Measurements from ENCODE around the gene BCS1L.

BCS1L gene

DNA sequence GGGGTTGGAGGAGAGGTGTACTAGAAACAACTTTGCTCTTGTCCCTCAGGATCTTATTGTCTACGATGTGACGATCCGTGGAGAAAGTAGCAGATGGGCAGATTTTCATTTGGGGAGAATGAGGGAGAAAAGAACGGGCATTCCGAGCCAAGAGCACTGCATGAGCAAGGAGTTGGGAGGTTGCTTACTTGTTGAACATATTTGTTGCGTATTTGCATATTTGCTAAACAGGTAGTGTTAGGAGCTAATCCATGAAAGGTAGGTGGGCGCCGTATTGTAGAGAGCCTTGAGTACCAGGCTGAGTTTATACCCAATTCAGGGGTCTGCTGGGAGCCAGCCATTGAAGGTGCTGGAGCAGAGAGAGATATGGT is 490 bp downstream of the BCS1L start:
- DNase-seq (ENCODE audit: low read depth in 4 of 4, low spot score in 1 of 4), result no peak

DNA sequence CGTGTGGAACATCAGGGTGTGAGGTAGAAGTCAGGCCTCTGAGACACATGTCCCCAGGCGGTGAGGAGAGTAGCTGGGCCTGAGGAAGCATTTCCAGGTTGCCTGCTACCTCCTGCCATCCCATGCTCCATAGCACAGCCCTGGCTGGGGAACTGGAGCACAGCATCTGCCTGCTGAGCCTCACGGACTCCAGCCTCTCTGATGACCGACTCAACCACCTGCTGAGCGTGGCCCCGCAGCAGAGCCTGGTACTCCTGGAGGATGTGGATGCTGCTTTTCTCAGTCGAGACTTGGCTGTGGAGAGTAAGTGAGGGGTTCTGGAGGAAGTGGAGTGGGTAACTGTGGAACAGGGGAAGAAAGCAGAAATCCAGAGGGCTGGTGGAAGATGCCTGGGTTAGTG is 2.9 kb downstream of the BCS1L start:
- DNase-seq (ENCODE audit: low read depth in 4 of 4, low spot score in 1 of 4), result no peak

DNA sequence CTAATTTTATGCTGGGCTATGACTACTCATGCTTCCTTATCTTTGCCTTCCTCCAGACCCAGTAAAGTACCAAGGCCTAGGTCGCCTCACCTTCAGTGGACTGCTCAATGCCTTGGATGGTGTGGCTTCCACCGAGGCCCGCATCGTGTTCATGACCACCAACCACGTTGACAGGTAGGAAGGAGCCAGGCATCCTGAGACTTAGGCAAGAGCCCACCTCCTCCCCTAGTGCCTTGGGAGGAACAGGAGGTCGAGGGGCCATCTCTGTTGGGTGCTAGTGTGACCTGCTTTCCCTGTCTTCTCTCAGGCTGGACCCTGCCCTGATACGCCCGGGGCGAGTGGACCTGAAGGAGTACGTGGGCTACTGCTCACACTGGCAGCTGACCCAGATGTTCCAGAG is 3.3 kb downstream of the BCS1L start:
- DNase-seq (ENCODE audit: low read depth in 4 of 4, low spot score in 1 of 4), result no peak

DNA sequence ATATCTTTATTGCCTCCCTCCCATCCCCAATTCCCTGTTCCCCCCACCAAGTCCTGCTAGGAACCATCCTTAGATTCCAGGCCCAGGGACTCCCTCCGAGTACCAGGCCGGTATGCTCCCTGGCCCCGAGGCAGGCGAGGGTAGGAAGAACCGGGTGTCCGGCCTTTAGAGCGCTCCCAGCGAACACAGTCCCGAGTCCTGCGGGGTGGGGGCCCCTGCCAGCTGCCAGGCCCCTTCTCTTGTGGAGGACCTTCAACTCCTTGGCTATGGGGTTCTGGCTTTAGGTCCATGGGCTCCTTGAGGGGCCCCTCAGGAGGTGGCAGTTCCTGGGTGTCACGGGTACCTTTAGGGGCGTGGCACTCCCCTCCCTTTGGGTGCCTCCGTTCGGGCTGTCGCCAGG is 4.4 kb downstream of the BCS1L start:
- DNase-seq (ENCODE audit: low read depth in 4 of 4, low spot score in 1 of 4), result no peak

DNA sequence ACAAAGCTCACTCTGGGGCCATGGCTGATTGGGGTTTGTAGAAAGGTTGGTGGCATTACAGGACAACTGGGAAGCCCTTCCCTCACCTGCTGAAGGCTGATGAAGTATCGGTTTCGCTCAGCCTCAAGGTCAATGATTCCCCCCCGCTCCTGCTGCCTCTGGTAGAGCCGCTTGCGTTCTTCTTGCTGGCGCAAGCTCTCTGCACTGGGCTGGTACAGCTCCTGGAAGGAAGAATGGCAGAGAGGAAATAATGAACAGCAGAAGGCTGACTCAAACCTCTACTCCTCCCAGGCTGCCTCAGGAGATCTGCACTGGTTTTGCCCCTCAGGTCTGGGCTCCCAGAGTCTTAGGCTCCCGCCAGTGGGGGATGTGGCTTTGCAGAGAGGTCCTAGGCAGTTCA is 5.2 kb downstream of the BCS1L start:
- DNase-seq (ENCODE audit: low read depth in 4 of 4, low spot score in 1 of 4), result no peak

DNA sequence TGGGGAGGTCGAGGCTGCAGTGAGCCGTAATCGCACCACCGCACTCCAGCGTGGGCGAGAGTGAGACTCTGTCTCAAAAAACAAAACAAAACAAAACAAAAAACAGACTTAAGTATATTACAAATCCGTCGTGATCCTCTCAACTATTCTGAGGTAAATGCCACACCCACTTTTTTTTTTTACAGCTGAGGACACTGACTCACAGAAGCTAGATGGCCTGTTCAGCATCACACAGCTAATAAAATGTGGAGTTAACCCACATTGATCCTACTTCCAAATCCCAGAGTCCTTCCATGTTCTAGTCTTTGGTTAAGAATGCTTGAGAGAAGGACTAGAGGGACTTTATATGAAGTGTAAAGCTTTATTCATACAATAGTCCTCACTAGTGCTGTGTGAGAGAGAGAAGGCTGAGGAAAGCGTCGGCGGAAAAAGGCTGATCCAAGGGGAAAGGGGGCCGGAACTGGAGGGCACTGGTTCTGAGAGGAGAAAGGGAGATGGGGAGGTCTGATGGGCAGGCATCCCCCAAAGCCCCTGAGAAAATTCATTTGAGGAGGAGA is 11.7 kb downstream of the BCS1L start:
- no peak for DNase-seq (ENCODE audit: low read depth in 4 of 4, low spot score in 1 of 4)

DNA sequence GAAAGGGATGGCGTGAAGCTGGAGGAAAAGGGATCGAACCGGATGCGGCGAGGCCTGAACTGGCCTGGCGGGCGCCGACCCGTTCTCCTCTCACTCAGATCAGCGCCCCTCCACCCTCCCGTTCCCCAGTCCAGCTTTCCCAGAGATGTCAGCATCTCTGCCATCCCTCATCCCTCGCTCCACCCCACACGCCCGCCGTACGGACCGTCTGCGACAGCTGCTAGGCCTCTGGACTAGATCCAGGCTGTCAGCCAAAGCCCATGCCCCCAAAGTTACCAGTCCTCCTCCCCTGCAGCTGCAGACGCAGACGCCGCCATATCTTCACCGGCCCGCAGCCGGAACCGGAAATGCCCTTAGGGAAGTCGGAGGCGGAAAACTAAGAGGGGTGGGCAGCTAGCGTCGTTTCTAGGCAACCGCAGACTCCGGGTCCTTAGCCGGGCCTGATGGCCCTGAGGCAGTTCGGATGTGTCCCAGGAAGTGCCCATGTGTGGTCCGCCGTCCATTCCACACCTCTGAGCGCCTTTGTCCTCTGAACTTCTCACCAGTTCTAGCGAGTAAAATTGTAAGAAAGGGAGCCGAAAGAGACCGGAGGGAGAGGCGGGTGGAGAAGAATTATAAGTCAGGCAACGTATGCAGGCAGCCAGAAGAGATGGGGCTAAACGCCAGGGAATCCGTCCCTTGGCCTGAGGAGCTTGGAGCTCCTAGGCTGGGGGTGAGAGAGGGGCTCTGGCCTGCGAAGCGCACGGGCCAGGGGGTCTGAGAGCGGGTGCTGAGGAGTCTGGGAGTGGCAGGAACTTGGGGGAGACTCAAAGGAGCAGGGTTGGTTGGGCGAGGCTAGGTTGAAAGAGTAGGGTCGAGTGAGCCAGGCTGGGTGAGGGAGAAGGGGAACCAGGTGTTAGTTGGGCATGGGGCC is 12.4 kb downstream of the BCS1L start, which contains the start of the genes RNF25 and STK36:
Gene RNF25 (minus strand): TSS at position 349 of the 913 bp plus-strand sequence. CDS start 32 bp downstream, at position 317.
Gene STK36 (plus strand): TSS at position 433 of the 913 bp plus-strand sequence. CDS start 744 bp downstream, outside the sequence.
- DNase-seq (ENCODE audit: low read depth in 4 of 4, low spot score in 1 of 4), result peak; percentile 57 to 75 (median 65)

DNA sequence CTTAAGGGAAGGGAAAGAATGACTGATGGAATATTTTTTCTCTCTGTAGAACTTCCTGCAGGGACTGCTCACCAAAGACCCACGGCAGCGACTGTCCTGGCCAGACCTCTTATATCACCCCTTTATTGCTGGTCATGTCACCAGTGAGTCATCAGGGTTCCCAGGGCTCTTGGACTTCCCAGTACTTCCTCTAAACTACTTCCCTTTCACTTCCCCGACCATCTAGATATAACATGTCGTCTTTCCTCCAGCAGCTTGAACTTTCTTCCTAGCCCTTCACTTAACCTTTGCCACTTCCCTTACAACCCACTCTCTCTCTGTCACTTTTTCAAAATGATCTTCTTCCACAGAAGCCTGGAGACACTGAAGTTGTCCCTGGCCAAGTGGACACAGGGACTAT is 19.6 kb downstream of the BCS1L start:
- no peak for DNase-seq (ENCODE audit: low read depth in 4 of 4, low spot score in 1 of 4)

DNA sequence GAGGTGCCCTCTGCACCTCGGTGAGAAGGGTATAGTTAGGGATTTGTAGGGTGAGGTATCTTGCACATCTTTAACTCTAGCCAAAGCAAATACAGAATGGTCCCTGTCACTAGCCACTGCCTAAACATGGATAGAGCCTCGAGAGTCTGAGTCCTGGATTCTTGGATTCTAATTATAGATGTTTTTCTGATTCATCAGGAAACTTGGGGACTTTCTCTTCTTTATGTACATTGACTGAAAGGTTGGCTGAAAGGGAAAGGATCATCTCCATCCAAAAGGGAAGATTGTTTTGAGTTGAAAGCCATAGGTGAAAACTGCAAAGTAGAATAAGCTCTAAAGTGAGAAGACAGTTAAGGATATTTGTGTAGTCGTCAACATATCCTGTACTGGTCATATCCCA is 20.6 kb downstream of the BCS1L start:
- no peak for DNase-seq (ENCODE audit: low read depth in 4 of 4, low spot score in 1 of 4)

DNA sequence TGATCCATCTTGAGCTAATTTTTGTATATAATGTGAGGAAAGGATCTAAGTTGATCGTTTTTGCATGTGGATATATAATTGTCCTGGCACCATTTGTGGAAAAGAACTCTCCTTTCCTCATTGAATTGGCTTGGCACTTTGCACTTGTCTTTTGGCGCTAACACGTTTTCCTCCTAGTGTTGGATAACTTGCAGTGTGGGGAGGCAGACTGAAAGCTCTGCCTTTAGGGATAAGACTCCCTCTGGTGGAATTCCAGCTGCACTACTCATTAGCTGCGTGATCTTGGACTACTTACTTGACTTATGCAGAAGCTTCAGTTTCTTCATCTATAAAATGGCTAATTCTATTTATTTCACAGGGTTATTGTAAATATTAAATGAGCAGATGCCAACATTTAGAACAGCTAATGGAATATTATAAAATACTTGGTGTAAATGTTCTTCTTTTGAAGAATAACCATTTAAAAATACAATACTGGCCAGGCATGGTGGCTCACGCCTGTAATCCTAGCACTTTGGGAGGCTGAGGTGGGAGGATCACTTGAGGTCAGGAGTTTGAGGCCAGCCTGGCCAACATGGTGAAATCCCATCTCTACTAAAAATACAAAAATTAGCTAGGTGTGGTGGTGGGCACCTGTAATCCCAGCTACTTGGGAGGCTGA is 28.0 kb downstream of the BCS1L start:
- peak in 1 of 4 experiments; percentile 25 for DNase-seq (ENCODE audit: low read depth in 4 of 4, low spot score in 1 of 4)

DNA sequence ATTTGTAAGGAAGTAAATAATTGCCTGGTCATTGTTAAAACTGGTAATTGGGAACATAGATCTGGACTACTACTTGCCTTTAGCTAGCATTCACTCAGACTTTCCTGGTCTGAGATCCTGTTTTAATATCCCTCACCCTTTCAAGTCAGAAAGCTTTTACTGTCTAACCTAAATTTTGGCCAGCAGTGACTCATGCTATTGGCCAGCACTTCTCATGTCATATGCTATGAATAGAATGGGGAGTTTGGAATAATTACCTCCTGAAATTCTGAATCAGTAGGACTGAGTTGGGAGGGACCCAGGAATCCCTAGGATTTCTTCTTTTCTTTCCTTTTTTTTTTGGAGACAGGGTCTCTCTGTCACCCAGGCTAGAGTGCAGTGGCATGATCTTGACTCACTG is 31.8 kb downstream of the BCS1L start:
- no peak for DNase-seq (ENCODE audit: low read depth in 4 of 4, low spot score in 1 of 4)

DNA sequence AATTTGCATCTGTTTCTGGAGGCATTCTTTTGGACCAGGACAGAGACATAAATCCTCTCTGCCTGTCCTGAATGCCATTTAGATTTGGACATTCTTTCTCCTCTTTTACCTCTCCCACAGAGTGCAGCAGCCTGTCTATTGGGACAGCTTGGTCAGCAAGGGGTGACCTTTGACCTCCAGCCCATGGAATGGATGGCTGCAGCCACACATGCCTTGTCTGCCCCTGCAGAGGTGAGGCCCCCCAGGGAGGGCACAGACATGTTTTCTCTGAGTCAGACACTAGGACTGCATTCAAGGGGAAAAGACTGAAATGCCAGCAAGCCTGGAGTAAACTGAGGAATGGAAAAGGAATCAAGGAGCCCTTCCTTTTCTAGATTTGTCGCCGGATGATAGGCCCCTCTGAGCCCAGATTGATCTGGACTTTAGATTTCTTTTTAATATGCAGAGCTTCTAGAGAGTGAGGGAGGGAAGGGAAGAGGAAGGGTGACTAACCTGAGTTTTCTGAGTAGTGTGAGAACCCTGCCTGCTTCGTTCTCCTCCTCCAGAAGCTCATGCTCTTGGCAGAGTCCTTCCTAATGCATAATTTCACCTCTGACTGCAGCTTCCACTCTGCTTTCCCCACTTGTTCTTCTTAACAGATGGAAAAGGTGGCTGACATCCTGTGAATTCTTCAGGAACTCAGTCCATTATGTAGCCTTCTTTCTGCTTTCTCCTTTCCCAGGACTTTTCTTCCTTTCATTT is 35.1 kb downstream of the BCS1L start:
- DNase-seq (ENCODE audit: low read depth in 4 of 4, low spot score in 1 of 4), result no peak

DNA sequence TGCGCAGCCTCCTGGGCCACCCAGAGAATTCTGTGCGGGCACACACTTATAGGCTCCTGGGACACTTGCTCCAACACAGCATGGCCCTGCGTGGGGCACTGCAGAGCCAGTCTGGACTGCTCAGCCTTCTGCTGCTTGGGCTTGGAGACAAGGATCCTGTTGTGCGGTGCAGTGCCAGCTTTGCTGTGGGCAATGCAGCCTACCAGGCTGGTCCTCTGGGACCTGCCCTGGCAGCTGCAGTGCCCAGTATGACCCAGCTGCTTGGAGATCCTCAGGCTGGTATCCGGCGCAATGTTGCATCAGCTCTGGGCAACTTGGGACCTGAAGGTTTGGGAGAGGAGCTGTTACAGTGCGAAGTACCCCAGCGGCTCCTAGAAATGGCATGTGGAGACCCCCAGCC is 39.4 kb downstream of the BCS1L start:
- DNase-seq (ENCODE audit: low read depth in 4 of 4, low spot score in 1 of 4), result no peak

DNA sequence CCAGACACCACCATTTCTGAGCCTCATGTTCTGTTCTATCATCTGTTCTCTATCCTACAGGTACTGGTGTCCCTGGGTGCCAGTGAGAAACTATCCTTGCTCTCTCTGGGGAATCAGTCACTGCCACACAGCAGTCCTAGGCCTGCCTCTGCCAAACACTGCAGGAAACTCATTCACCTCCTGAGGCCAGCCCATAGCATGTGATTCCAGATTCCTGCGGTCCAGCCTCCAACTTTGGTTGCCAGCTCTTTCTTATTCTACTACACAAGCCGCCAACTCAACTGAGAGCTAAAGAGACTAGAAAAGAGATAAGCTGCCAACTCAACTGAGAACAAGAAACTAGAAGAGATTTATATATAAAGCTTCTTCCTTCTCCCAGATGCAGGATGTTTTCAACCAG is 42.3 kb downstream of the BCS1L start:
- no peak for DNase-seq (ENCODE audit: low read depth in 4 of 4, low spot score in 1 of 4)

DNA sequence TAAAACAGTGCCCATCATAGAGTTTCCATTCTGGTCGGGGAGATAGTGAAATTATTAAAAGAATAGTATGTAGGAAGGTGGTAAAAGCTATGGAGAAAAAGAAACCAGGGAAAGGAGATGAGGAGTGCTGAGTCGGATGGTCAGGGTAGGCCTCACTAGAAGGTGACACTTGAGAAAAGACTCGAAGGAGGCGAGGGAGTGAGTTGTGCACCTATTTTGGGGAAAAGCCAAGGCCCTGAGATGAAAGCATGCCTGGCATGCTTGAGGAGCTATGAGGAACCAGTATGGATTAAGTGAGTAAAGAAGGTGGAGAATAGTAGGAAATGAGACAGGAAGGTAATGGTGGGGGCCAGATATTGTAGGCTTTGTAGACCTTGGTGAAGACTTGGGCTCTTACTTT is 43.9 kb downstream of the BCS1L start:
- no peak for DNase-seq (ENCODE audit: low read depth in 4 of 4, low spot score in 1 of 4)

DNA sequence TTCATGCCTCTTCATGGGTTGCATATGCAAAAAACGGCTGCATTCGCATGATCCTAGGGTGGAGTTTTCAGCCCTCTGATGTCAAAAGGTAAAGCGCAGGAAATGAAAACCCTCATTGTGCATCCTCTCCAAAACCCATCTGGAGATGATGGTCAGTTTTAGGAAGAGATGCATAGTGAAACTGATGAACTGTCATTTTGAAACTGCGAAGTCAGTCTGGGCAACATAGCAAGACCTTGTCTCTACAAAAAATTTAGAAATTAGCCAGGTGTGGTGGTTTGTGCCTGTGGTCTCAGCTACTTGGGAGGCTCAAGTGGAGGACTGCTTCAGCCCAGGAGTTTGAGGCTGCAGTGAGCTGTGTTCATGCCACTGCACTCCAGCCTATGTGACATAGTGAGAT is 48.6 kb downstream of the BCS1L start:
- DNase-seq (ENCODE audit: low read depth in 4 of 4, low spot score in 1 of 4), result no peak

DNA sequence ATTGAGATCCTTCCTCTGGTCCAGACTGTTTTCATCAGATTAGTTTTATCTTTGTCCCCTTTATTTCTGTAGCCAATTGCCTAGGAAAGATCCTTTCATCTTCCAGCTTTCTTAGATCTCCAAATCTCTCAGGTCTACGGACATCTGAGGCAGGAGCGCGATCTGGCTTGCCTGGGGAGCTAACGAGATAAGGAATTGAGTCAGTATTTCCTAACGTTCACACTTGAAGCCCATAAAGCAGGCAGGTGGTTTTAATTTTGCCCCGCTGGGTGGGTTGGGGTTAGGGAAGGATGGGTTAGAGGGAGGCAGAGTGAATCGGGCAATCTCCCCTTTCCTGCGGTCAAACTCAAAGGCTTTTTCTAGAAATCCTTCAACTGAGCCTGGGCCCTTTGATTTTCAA is 50.4 kb downstream of the BCS1L start:
- no peak for DNase-seq (ENCODE audit: low read depth in 4 of 4, low spot score in 1 of 4)

DNA sequence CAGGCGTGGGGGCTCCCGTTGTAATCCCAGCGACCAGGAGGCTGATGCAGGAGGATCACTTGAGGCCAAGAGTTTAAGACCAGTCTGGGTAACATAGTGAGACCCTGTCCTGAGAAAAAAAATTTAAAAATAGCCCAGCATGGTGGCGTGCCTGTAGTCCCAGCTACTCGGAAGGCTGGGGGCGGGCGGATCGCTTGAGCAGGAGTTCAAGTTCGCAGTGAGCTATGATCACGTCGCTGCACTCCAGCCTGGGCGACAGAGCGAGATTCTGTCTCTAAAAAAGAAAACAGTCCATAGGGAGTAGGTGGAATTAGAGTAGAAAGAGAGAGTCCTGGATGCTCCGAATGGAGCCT is 50.8 kb downstream of the BCS1L start:
- no peak for DNase-seq (ENCODE audit: low read depth in 4 of 4, low spot score in 1 of 4)

DNA sequence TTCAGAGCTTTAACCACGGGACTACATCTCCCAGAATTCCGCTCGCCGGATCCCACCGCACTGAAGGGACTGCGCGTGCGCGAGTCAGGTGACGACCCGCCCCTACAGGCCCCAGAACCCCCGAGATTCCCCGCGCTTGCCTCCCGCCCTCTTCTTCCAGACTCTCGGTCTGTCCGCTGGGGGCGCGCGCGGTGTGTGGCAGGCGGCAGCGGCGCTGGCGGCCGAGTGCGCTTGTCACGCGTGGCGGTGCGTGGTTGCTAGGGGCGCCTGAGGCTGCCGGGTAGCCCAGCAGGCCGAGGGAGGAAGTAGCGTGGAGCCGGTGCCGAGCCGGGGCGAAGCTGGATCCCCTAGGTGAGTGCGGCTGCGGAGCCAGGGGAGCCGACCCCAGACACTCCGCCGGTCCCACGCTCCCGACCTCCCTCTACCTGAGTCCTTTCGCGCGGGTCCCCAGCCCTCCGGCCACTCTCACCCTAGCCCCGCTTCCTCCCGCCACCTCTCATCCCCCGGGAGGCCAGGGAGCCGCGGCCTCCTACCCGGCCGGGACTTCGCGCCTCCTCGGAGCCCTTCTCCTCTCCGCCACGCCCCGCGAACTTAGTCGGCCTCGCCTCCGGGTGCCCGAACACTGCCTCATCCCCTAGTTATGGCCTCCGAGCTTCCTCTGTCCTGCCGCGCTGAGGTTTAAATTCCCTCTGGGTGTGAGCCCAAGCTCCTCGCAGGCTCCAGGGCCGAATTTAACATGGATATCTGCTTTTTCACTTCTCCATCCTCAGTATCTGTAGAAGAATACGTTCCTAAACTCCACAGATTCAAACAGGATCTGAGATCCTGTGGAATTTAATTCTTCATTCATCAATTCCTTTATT is 51.4 kb downstream of the BCS1L start, which contains the start of gene TTLL4:
Gene TTLL4 (plus strand): TSS at position 149 of the 863 bp plus-strand sequence. CDS start 26,842 bp downstream, outside the sequence.
- peak; percentile 94 to 99 (median 97) for DNase-seq (ENCODE audit: low read depth in 4 of 4, low spot score in 1 of 4)

DNA sequence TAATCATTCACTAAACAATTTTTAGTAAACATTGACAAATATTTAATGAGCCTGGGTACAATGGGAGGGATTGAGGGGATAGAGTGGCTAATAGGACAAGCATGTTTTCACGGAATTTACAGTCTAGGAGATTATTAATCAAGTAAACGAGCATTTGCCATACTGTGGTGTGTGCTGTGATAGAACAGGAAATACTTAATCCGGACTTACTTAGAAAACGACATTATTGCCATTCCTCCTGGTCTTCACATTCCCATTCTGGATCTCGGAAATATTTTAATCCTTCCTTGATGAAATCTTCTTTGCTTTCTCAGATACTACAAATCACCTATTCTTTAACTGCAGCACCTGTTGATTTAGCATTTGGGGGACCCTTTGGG is 52.1 kb downstream of the BCS1L start:
- no peak for DNase-seq (ENCODE audit: low read depth in 4 of 4, low spot score in 1 of 4)

Measured in stimulated activated CD4-positive, alpha-beta T cell treated with anti-CD3 and anti-CD28 coated beads, Interleukin-1b, Interleukin-23, amount 100 ng/mL, for 24 hours (primary cell).